Gastrocnemius medialis (tissue), 4 donors: ENCODE results near the gene ZNF750.

Source experiments
- CTCF ChIP-seq, 5 experiments: fragments of 450-650 bp in 3 of 5; fragments of 200-600 bp in 2 of 5; sonication (generic) in 2 of 5; IDR thresholded peaks in 4 of 5; conservative IDR thresholded peaks in 1 of 5; 1 replicate in 4 of 5; 2 replicates in 1 of 5; pipeline ENCODE4 v1.5.1; 2016 to 2019; ENCODE audit warnings: antibody characterized with exemption in 5 of 5, mild to moderate bottlenecking in 3 of 5, moderate library complexity in 3 of 5
- POLR2A ChIP-seq, 2 donors: fragments of 450-650 bp; IDR thresholded peaks; one replicate each; pipeline ENCODE4 v1.6.1; 2017; ENCODE audit warnings: antibody characterized with exemption in 2 of 2, mild to moderate bottlenecking in 2 of 2, moderate library complexity in 2 of 2

DNA sequence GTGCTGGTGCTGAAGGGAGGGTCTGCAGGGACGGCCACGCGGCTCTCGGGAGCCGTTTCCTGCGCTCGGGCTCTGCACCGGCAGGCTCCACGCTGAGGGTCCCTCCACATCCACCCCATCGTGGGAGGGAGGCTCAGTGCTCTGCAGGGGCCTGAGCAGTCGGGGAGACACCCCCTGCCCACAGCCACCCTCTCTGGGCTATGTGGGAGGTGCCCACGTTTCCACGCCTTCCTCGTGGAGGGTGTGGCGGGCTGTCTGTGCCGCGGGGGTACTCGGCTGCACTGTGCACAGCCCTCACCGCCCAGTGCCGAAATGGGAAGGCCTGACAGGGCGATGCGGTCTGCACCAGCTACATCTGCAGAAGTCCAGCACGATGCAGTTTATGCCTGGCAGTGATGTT lies 25.5 kb upstream of the ZNF750 start:
- TF ChIP-seq CTCF (IDR thresholded peaks at IDR 0.05 in 4 of 5, conservative IDR thresholded peaks at IDR 0.05 in 1 of 5) (no peak), POLR2A (IDR thresholded peaks at IDR 0.05) (no peak)
